ENCODE data around the gene IRGQ. TPM values are rescaled to one million over a fixed set of nuclear protein-coding genes. Genes with fewer than 3 reads are reported as not detected.

IRGQ gene
- total RNA-seq, 1 experiment from 2014 or later, result 24.1 TPM

DNA sequence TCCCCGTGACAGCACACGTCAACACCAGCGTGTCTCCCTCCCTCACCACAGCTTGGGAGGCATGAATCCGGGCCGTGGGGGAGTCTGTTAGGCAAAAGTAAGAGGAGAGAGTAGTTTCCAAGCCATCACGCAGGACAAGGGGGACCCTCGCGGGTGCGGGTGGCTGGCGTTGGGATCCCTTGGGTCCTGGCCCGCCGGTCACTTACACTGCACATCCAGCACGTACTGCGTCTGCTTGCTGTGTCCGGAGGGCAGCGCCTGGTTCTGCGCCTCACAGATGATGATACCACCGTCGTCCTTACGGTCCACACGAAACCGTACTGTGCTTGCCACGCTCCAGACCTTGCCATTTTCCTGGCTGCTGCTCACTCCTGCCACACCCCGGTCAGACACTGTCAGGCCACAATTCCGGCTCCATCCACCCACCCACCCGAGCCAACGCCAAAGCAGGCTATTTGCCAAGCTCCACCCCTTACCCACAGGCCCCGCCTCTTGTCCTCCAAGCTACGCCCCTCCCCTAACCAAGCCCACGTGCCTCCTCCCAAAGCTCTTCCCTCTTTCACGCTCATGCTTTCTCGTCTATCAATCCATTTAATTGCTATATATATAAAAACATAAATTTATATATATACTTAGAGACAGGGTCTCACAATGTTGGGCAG lies 30.1 kb upstream of the IRGQ start:
- H2AFZ ChIP-seq (ENCODE audit: low read length), result no peak overlapping the region
- H3T11ph ChIP-seq (ENCODE audit: low read length), result no peak overlapping the region
- H3K27ac ChIP-seq (ENCODE audit: insufficient read length, low read depth, low read length), result no peak overlapping the region
- H3K4me2 ChIP-seq (ENCODE audit: insufficient read depth, insufficient read length, low read length), result no peak overlapping the region
- H2AK5ac ChIP-seq (ENCODE audit: insufficient read length, low read length), result no peak overlapping the region
- H4K91ac ChIP-seq (ENCODE audit: insufficient read length, low read depth, low read length), result no peak overlapping the region
- no peak overlapping the region for H2BK12ac ChIP-seq (ENCODE audit: insufficient read length, low read depth, low read length)
- no peaks in the 10 kb centered on the region for H3K79me1 ChIP-seq (ENCODE audit: insufficient read depth, low read depth, low read length, poor library complexity, severe bottlenecking)
- no CpG with 5 or more reads among the region's 32 CpGs for WGBS (ENCODE audit: extremely low coverage, insufficient read length, low lambda C conversion rate)
- no peak overlapping the region for H3K18ac ChIP-seq (ENCODE audit: insufficient read length, low read depth, low read length)
- no peak overlapping the region for H4K8ac ChIP-seq (replicated peaks; ENCODE audit: insufficient read length, low read depth, low read length)
- no peak overlapping the region for H3K4me3 Mint-ChIP-seq
- H3K27ac Mint-ChIP-seq, result peak overlapping the region in 1 of 3 experiments; percentile 79; a peak in 1 of 7 replicates
- peaks cover 14 to 27% of the 10 kb centered on the region in 2 experiments for H3K4me1 Mint-ChIP-seq
- TF ChIP-seq CTCF (conservative IDR thresholded peaks at IDR 0.05), result no peak; the same call in 2 of the 3 replicates
- no peak overlapping the region for H2BK15ac ChIP-seq (ENCODE audit: low read depth, low read length)
- peaks cover 10 to 31% (median 11%) of the 10 kb centered on the region in 3 experiments; a peak in 5 of 7 replicates for H3K36me3 Mint-ChIP-seq (ENCODE audit: insufficient read depth in 1 of 3, low read depth in 3 of 3)
- H3K27me3 Mint-ChIP-seq (ENCODE audit: low read depth), result peaks cover 26% of the 10 kb centered on the region
- H3K14ac ChIP-seq (ENCODE audit: insufficient read depth, low read length), result no peak overlapping the region
- no peak overlapping the region for H3K9ac ChIP-seq (ENCODE audit: extremely low read depth, insufficient read length, low read length)
- H3K4me1 ChIP-seq (ENCODE audit: insufficient read depth, low read length), result no peaks in the 10 kb centered on the region; the same call in 1 of the 2 replicates
- H3K79me2 ChIP-seq (ENCODE audit: insufficient read depth, low read length), result no peaks in the 10 kb centered on the region
- no peaks in the 10 kb centered on the region for H3K27me3 ChIP-seq (ENCODE audit: insufficient read depth, low read length)
- DNase-seq, result peak; percentile 81
- no peak overlapping the region for H3K4ac ChIP-seq (ENCODE audit: low read depth, low read length)
- H3K23me2 ChIP-seq (ENCODE audit: insufficient read length, low read depth, low read length, poor library complexity, severe bottlenecking), result no peaks in the 10 kb centered on the region
- H2BK5ac ChIP-seq (ENCODE audit: insufficient read length, low read length), result no peak overlapping the region
- H3K56ac ChIP-seq (ENCODE audit: insufficient read length, low read depth, low read length), result no peak overlapping the region
- no peak overlapping the region for H3K23ac ChIP-seq (ENCODE audit: insufficient read length, low read depth, low read length)
- H4K5ac ChIP-seq (ENCODE audit: insufficient read length, low read depth, low read length), result no peak overlapping the region
- no peak overlapping the region for H2BK120ac ChIP-seq (ENCODE audit: low read depth, low read length, poor library complexity, severe bottlenecking)
- H4K20me1 ChIP-seq (ENCODE audit: control insufficient read depth, insufficient read depth, insufficient read length), result no peaks in the 10 kb centered on the region
- no peaks in the 10 kb centered on the region for H3K9me3 Mint-ChIP-seq
- H3K9me3 ChIP-seq (ENCODE audit: control insufficient read depth, low read depth, low read length), result no peaks in the 10 kb centered on the region
- H2BK20ac ChIP-seq (ENCODE audit: low read depth, low read length, poor library complexity, severe bottlenecking), result no peak overlapping the region
